HG03097 (cell line): ENCODE results near the gene SYNE3.
A peak's percentile ranks its signal among the peaks of the same experiment; 100 is the strongest.

Experiments
- ATAC-seq: cut with Tn5 transposase; IDR thresholded peaks from one replicate; pipeline ENCODE4 v1.9.1; 2021; ENCODE audit not compliant: unreplicated experiment, low FRiP score

The SYNE3 gene

DNA sequence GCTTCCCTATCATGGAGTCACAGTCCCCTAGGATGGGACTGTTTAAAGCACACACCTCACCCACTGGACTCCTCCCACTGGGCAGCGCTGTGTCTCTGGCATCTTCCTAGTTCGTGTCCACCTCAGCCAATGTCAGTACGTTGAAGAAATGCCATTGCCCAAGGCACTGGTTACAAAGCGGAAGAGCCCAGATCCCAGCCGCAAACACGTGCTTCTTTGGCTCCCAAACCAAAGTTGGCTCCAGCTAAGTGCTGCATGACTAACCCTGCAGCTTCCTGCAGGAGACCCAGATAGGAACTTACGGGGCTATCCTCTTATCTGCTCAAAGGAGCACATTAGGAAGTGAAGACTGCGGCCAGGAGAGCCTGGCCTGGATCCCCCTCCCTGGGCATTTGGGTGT lies 9.3 kb downstream of the SYNE3 start:
- ATAC-seq = no peak

DNA sequence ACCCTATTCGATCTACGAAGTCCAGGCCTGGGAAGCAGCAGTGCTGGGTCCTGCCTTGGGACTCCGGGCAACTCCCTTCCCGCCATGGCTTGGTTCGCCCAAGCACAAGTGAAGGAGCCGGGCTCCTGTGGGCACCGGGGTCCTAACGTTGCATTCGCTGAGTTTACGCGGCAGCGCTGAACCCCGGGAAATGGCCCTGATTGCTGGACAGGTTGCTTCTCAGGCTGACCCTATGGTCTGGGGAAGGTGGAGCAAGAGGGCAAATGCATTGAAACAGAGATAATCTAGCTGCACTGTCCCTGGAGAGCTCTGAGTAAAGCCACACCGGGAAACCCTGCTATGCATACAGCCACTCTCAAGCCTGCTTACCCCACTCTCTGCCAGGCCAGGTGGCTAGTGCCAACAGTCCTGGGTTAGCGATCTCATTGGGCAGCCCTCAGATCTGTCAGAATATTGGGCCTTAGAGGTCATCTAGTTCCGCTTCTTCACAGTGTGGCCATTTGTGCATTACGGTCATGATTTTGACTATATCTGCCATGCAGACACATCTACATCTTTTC lies 11.3 kb downstream of the SYNE3 start:
- ATAC-seq = no peak

DNA sequence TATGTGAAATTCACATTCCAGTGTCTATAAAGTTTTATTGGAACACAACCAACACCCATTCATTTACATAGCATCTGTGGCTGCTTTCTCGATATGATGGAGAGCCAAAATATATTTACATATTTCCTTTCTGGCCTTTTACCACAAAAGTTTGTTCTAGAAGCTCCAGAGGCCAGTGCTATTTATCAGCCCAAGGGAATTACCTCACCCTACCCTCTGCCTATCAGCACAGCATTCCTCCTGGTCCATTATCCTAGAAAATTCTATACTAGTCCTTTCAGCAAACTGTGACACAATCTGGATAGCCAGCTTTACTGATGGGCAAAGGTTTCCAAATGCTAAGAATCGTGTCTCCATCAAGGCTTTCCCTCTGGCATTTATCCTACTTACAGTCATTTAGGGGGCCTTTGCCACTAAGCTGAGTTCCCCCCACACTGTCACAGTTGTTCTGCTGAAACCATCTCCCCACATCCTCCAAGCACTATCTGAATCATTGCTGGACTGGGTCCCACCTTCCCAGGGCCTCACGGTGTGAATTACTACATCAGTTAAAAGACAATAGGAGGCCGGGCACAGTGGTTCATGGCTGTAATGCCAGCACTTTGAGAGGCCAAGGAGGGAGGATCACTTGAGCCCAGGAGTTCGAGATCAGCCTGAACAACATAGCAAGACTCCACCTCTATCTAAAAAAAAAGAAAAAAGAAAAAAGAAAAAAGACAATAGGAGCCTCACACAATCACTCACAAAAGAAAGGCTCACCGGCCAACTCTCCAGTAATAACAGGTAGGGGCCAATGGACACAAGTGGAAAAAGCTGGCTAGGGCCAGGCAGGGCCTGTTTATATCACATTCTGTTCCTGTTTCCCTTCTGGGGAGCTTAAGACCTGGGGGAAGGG lies 12.1 kb downstream of the SYNE3 start:
- ATAC-seq = no peak

GRCh38 chr14:95503365-95504134 lies 12.9 kb downstream of the SYNE3 start:
- ATAC-seq = no peak

DNA sequence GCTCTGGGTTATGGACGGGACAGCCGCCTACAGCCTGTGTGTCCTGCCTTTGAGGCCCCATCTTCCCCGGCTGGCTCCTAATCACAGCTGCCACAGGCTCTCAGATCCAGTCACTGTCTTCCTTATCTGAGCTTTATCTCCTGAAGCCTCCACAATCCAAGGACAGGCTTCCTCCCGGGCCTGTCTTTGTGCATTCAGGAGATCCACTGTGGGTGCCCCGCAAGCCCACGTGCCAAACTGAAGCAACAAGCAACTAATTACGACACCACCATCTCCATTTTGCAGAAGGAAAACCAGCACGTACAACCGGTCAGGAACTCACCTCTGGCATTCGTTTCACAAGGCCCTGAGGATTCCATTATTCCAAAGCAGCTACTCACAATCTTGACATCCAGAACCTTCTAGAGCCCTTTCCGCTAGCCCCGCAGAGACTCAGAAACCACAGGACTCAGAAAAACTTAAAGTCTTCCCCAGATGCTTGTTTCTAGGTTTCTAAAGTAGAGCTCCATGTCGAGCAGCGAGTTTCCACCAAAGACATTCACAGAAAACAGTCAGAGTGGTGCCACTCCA lies 14.0 kb downstream of the SYNE3 start:
- no peak for ATAC-seq

GRCh38 chr14:95500772-95501401 lies 15.6 kb downstream of the SYNE3 start:
- no peak for ATAC-seq

- ATAC-seq = no peak
Observed at GRCh38 chr14:95500201-95500681, 16.2 kb downstream of the SYNE3 start.

DNA sequence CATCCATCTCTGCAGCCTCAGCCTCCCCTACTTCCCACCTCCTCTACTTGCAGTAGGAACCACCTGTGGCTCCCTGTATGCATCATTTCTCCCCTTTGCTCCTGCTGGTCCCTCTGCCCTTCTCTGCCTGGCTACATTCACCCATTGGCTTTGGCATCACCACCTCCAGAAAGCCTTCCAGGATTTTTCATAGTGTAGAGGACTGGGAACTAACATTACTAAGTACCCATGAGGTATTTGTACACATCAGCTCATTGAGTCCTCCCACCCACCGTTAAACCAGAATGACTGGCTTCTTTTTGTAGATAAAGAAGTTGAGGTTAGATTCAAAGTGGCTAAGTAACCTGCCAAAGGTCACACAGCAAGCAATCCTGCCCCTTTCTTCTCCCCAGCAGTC lies 17.1 kb downstream of the SYNE3 start:
- no peak for ATAC-seq

DNA sequence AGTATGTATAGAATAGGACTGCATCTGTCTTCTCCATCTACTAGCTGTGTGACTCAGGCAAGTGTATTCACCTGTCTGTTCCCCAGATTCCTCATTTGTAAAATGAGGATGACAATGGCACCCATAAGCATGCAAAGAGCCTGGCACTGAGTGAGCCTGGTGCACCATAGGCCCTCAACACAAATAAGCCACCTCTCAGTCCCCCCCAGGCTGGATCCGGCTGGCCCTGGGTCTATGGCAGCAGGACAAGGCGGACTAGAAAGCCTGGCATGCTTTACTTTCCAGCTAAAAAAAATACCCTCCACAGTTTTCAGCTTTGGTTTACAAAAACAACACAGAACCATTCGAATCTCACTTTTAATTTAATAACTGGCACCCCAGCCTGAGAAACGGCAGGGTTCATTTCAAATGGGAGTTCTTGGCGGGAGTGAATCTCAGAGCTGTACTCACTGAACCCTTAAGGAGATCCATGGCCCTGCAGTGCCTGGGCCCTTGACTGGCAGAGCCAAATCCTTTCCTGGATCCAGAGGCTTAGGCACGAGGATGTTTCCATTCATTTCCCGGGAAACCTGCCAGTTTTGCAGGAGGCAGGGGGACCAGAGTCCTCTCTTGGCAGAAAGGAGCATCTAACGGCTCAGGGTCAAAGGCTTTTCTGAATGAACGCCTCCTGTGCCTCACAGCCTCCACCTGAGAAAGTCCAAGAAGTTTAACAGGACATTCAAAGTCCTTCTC lies 17.7 kb downstream of the SYNE3 start:
- ATAC-seq = no peak

GRCh38 chr14:95497561-95498011 lies 18.9 kb downstream of the SYNE3 start:
- no peak for ATAC-seq

DNA sequence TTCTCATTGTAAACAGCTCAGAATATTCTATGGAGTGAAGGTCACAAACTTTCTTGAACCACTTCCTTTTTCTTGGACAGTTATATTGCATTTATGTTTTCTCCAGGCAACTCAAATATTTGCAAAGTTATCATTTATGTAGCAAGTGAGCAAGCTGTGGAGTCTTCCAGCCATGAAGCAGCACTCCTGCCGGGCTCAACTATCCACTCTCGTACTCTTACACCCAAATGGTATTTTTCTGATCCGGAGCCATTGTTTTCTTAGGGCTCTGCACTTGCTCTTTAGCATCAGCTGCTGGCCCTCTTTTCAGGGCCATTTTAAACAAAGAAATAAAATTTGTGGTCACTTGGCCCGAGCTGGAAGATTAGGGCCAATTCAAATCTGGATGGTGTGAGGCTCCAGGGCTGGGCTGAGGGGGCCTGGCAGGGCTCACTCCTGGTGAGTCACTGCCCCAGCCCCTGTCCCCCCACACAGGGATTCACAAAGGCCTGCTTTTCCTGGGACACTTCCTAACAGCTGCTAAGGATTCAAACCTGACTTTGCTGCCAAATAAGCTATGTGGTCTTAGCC lies 19.7 kb downstream of the SYNE3 start:
- no peak for ATAC-seq

DNA sequence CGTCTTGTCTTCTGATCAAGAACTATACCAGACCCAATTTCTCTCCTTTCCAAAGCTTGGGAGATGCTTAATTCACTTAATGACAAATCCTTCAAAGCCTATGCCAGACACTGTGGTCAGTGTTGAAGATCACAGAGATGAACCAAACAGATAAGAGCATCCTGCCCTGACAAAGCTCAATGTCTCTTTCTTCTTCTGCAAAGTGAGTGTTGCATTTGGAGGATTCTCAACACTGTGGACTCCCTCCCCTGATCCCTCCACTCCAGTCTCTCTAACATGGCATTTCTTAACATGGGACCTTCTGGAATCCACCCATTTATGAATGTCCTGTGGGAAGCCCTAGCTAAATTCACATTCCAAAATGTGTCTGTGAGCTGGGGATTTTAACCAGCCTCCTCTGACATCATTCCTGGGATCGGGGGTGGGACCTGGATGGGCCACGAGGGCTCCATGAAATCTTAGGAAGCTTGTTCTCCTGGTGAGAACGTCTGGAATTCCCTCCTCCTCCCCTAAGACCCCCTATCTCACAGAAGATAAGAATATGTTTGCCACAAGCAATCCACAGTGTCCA lies 20.3 kb downstream of the SYNE3 start:
- ATAC-seq = peak; percentile 16

GRCh38 chr14:95495538-95496025 lies 20.9 kb downstream of the SYNE3 start:
- peak; percentile 82 for ATAC-seq

GRCh38 chr14:95495076-95495475 lies 21.4 kb downstream of the SYNE3 start:
- ATAC-seq = no peak

DNA sequence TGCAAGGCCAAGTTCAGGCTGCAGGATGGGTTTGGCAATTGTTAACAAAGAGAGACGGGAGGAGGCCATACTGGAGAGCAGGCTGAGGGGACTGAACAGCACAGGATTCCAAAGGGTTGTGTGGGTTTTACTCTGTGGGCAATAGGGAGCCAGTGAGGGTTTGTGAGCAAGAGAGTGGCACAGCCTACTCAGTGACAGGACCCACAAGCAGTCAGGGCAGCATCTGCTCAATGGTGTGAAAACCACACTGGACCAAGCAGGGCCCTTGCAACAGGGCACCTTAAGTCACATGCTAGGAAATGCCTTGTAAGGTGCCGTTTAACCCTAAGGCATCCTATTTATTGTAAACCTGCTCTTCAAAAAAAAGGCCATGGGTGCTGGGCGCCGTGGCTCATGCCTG lies 22.0 kb downstream of the SYNE3 start:
- ATAC-seq = no peak

DNA sequence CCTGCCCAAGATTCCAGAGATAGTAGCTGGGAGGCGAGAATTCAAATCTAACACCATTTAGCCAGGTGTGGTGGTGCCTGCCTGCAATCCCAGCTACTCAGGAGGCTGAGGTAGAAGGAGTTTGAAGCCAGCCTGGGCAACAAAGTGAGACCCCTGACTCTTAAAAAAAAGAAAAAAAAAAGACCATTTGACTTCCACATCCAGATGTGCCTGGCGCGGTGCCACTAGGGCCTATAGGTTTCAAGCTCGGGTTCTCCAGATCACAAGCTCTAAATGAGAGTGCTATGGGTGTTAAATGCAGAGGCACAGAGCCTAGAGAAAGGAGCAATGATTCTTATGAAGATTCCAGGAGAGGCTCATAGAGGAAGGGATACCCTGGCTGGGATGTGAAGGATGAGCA lies 22.5 kb downstream of the SYNE3 start:
- no peak for ATAC-seq

DNA sequence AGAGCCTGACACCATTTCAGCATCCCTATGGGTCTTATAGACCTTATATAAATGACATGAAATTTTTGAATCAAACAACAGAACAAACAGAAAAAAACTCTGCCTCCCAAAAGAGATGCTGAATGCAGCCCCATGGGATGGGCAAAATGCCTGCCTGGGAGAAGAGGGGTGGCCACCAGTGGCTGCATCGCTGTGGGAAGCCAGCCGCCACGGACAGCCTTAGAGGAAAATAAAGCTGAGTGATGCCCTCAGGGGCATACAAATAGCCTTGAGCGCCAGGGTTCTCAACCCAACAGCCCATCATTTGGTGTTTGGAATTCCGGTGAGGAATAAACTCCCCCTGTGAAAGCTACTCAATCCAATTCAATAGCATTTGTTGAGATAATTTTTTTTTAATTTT lies 22.9 kb downstream of the SYNE3 start:
- no peak for ATAC-seq

DNA sequence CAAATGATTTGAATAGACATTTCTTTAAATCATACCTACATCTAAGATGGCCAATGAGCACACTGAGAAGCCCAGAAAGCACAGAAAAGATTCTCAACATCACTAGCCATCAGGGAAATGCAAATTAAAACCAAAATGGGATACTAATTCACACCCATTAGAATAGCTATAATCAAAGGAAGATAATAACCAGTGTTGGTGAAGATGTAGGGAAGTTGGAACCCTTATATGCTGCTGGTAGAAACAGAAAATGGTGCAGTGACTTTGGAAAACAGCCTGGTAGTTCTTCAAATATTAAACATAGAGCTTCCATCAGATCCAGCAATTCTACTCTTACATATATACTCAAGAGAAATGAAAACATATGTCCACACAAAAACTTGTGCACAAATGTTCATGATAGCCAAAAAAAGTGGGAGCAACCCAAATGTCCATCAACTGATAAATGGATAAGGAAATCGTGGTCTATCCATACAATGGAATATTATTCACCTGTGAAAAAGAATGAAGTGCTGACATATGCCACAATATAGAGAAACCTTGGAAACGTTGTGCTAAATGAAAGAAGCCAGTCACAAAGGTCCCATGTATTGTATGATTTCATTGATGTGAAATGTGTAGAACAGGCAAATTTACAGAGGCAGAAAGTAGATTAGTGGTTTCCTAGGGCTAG lies 24.4 kb downstream of the SYNE3 start:
- ATAC-seq = no peak
